GM19467 (cell line): ENCODE results near the gene COP1.
"Not testable (repeated sequence)": the region's sequence is repeated elsewhere in the genome, so short reads cannot be mapped to it uniquely, and the experiment has no call there.

ENCODE experiments used
- ATAC-seq: cut with Tn5 transposase; IDR thresholded peaks from one replicate; pipeline ENCODE4 v1.9.1; 2021; ENCODE audit warnings: mild to moderate bottlenecking, moderate library complexity; ENCODE audit not compliant: unreplicated experiment

Gene COP1

DNA sequence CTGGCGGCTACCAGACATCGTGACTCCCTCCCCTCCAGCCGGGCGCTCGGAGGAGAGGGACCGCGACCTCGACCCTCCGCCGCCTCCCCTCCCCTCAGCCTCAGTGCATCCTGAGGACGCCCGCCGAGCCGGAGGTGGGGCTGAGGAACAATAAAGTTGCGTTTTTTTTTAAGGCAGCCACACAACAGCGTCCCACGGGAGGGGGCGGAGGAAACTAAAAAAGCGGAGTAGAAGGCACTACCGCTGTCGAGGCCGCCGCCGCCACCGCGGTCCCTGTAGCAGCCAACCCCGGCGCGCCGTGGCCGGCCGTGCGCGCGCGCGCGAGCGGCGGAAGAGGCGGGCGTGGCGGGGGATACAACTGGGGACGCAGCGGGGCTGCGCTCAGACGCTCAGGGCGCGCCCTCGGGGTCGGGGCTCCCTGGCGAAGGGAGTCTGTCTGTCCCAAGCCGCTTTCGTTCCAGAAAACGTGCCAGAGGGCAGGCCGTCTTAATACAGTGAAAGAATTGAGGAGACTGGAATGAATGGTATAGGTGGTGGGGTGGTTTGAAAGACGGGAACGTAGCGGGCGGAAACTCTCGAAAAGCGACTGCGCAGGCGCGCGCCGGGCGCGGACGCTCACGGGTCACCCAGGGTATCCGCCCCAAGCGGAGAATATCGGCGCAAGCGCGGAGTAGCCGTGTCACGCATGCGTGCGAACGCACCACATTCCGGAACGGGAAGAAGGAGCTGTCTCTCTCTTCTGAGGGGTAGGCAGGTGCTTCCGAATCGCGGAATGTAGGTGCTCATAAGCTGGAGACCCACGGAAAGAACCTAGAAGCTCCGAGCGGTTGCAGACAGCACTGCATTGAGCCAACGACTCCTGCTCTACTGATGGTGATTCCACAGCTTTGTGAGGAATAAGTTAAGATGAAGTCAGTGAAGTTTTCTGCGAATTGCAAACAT, at the start of gene COP1:
TSS of gene COP1 (minus strand) at position 326 of the 942 bp plus-strand sequence. CDS start at position 18, 308 bp downstream.
- peak; percentile 79 for ATAC-seq

DNA sequence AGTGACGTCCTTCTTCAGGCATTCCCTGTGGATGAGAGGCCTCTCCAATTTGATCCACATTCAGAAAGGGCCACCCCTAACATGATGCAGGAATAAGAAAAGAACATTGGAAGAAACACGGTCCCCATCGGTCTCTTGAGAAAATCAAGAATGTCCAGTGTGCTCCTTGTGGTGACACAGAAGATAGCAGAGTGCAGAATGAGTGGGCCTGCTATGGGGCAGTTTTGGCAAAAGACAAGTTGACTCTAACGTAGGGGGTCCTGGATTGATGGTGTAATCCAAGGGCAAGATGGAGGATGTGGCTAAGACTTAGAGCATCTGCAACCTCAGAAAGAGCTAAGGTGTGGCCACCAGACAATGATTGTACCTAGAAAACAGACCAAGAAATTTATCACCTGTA, 45.1 kb upstream of the COP1 start:
- ATAC-seq, result no peak

- no peak for ATAC-seq
These were observed 37.8 kb upstream of the COP1 start for GRCh38 chr1:176244851-176245250.

DNA sequence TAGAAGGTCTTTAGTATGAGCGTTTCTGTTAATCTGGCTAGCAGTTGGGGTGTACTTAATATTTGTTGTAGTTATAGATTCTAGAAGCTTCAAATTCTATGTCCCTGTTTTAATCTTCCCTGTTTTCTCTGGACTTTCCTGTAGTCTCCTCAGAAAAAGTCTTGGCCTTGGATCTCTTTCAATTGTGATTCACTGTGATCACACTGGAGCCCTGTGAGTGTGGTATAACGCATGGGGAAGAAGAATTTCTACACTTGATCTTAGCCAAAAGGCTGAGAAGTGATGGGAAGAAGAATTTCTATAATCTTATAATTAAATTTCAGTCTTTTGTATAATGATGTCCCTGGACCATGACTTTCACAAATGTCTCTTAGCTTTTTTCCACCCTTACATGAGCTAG, 36.7 kb upstream of the COP1 start:
- no peak for ATAC-seq

DNA sequence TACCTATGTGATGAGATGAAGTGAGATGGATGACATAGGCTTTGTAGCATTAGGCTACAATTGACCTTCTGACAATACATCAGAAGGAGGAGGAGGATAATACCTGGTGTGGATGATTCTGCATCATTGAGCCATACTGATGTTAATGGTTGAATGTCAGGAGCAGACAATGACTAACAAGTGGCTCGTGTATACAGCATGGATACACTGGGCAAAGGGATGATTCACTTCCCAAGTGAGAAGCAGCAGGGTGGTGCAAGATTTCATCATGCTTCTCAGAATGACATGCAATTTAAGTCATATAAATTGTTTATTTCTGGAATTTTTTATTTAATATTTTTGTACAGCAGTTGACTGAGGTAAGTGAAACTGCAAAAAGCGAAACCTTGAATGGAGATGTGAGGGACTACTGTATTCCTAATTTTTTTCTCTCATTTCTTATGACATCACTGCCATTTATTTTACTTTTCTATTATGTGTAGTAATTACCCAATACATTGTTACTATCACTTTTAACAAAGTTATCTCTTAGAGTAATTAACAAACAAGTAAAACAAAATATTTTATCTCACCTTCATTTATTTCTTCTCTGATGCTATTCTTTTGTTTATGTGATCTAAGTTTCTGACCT, 34.4 kb upstream of the COP1 start:
- ATAC-seq, result no peak

DNA sequence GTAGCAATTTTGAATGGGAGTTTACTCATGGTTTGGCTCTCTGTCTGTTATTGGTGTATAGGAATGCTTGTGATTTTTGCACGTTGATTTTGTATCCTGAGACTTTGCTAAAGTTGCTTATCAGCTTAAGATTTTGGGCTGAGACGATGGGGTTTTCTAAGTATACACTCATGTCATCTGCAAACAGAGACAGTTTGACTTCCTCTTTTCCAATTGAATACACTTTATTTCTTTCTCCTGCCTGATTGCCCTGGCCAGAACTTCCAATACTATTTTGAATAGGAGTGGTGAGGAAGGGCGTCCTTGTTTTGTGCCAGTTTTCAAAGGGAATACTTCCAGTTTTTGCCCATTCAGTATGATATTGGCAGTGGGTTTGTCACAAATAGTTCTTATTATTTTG, 26.6 kb upstream of the COP1 start:
- ATAC-seq, result not testable (repeated sequence)

DNA sequence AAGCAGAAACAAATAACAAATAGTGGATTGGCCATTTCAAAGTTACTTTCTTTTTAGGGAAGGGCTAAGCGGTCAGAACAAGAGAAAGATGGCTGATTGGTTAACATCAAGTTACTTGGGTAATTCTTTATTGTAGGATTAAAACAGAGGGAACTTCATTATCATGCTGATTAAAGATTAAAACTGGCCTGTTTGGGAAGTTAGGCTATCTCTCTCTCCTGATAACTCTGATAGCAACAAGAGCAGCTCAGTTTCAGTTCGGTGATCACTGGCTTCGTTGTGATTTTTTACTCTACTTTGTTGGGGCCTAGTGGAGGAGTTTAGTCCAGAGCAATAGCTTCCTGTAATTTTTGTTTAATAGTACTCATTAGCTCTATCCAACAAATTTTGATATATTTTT, 20.5 kb upstream of the COP1 start:
- no peak for ATAC-seq

- no peak for ATAC-seq
These were observed 18.8 kb upstream of the COP1 start for GRCh38 chr1:176225911-176226310.

- no peak for ATAC-seq
These were observed 18.4 kb upstream of the COP1 start for GRCh38 chr1:176225479-176225875.

DNA sequence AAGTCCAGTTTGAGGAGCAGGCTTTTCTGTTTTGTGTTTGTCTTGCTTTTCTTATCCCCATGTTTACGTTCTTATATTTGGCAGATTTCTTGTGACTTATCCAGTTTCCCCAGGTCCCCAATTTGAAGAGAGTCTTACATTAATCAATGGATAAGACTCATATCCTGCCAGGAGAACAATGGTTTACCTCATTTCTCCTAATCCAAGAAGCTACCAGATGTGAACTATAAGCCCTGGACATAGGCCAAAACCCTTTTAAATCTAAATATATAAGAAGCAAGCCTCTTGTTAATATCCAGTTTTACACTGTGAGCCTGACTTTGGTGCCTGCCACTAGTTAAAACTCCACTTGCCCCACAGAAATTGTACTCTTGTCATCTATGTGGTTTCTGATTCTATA, 15.1 kb upstream of the COP1 start:
- no peak for ATAC-seq

- ATAC-seq, result no peak
These were observed 13.1 kb upstream of the COP1 start for GRCh38 chr1:176220100-176220689.

DNA sequence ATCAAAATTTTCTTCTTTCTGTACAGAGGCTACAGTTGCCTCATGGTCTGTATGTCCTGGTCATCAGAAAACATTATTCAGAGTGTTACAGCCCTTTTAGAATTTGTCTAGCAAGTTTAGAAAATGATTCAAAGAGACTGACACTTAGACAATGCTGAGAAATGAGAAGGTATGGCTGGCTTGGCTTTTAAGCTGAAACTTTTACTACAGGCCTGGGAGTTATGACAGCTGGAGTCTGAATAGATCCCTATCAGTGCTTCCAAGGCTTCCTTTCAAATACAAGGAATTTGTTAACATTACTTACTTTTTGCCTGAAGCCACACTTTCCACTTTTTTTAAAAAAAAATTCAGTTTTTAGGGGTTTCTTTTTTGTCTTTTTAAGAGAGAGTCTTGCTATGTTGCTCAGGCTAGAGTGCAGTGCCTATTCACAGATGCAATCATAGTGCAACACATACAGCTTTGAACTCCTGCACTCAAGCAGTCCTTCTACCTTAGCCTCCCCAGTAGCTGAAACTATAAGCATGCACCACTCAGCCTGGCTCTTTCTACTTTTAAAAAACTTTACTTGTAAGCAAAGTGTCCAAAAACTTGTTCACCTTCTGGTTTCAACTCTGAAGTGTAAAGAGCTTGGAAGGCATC, 10.5 kb upstream of the COP1 start:
- no peak for ATAC-seq

- no peak for ATAC-seq
These were observed 8.9 kb upstream of the COP1 start for GRCh38 chr1:176216031-176216430.

GRCh38 chr1:176211396-176212165, 4.5 kb upstream of the COP1 start:
- ATAC-seq, result no peak

- no peak for ATAC-seq
These were observed 948 bp upstream of the COP1 start for GRCh38 chr1:176208034-176208433.

DNA sequence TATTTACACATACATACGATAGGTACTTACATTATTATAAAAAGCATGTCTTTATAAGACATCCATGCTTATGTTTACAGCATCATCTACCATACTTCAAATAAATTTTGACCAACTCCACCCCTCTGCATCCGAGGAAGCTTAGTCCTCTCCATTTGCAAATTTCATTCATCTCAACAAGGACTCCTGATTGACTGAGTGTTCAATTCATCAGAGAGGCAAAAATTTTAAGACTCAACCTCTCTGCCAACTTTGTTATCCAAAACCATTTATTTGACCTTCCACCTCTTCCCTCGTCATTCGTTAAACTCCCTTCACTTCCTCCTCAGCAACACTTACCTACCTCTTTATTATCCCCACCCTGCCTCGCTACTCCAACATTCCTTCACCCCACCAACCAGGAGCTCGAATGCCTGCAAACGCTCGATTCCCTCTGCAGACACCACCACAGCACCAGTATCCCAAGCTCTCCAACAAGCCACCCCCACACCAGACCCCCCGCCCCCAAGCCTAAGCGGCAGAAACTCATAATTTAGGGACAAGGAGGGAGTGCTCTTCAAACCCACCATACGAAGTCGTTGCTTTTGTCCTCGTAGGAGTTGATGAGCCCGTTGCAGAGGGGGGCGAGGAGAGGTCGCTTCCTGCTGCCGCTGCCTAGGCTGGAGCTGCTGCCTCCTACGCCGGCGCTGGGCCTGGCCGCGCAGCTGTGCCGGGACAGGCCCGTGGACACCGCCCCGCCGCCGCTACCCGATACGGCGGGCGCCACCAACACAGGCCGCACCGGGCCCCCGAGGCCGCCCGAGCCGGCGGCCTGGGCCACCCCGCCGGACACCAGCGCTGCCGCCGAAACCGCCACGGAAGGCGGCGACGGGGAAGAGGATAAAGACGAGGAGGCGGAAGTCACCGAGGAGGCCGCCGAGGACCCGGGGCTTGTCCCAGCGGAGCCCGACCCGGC, 803 bp downstream of the COP1 start:
- ATAC-seq, result peak; percentile 19

- no peak for ATAC-seq
These were observed 1.7 kb downstream of the COP1 start for GRCh38 chr1:176205332-176205914.

GRCh38 chr1:176204655-176205054, 2.4 kb downstream of the COP1 start:
- ATAC-seq, result not testable (repeated sequence)

DNA sequence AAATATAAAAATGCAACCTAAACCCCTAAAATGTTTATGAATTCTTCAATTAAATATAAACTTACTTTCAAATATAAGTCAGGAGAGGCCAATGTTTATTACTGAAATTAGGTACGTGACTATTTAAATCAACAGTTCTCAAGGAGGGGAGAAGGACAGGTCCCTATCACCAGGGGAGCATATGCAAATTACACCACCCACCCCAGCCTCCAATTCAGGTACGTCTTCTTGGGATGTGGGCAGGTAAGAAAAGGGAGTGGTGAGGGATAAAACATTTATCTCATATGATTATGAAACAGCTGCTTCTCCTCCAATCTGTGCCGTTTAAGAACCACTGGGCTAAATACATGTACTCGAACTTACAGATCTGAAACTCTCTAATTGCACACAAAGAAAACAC, 3.4 kb downstream of the COP1 start:
- no peak for ATAC-seq
